ENCODE results near the gene TTLL9.

Gene TTLL9

DNA sequence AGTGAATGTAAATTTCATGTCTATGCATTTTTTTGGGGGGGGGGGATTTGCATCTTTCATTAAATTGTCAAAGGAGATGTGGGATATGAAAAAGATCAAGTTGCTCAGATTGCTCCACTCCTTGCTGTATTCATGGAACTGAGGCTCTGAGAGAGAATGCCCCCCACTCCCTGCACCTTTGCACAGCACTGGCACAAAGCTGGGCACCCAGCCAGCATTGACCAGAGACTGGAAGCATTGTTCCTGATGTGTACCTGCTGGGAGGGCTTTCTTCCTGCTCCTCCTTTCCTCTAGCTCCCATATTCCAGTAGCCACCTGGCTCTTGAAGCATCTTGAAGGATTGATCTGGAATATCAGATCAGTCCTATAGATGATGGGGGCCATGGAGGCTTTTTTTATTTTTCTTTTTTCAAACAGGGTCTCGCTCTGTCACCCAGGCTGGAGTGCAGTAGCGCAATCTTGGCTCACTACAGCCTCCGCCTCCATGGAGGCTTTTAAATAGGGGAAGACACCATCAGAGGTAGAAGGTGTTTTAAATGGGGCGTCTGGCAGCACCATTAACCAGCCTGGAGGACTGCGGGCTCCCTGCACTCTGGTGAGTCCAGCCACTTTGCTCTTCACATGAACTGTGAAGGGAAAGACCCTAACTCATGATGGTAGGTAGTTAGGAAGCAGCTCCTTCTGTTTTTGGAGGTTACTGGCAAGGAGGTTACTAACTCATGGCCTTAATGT, 11.0 kb upstream of the TTLL9 start:
- H3K27ac ChIP-seq (ENCODE audit: insufficient read depth, low read depth, low read length, poor library complexity, severe bottlenecking) = no peak overlapping the region
- no peak overlapping the region for H3K4me3 ChIP-seq (ENCODE audit: insufficient read depth, low read depth, low read length)
- no peaks in the 10 kb centered on the region for H3K27me3 ChIP-seq (ENCODE audit: control insufficient read depth, insufficient read depth, low read length, poor library complexity, severe bottlenecking)
- H3K36me3 ChIP-seq (ENCODE audit: control insufficient read depth, insufficient read depth, low read length) = no peaks in the 10 kb centered on the region
- H3K9me3 ChIP-seq (ENCODE audit: control insufficient read depth, low read length) = no peaks in the 10 kb centered on the region
- peaks cover 20% of the 10 kb centered on the region for H3K4me1 ChIP-seq (ENCODE audit: control insufficient read depth, insufficient read depth, low read length)
- 93 to 94% methylated on average over 5 of the region's 5 CpGs for WGBS, 2 experiments

GRCh38 chr20:31859998-31860380, 10.4 kb upstream of the TTLL9 start:
- Histone ChIP-seq H3K4me3 (ENCODE audit: insufficient read depth, low read depth, low read length) (peak overlapping the region; percentile 59), H3K36me3 (ENCODE audit: control insufficient read depth, insufficient read depth, low read length) (no peaks in the 10 kb centered on the region), H3K27ac (ENCODE audit: insufficient read depth, low read depth, low read length, poor library complexity, severe bottlenecking) (no peak overlapping the region), H3K4me1 (ENCODE audit: control insufficient read depth, insufficient read depth, low read length) (peaks cover 20% of the 10 kb centered on the region), H3K27me3 (ENCODE audit: control insufficient read depth, insufficient read depth, low read length, poor library complexity, severe bottlenecking) (no peaks in the 10 kb centered on the region), H3K9me3 (ENCODE audit: control insufficient read depth, low read length) (no peaks in the 10 kb centered on the region)
- WGBS, 2 experiments = 85 to 88% methylated on average over 7 of the region's 7 CpGs

- no peaks in the 10 kb centered on the region for H3K9me3 ChIP-seq (ENCODE audit: control insufficient read depth, low read length)
- peaks cover 20% of the 10 kb centered on the region for H3K4me1 ChIP-seq (ENCODE audit: control insufficient read depth, insufficient read depth, low read length)
- peak overlapping the region; percentile 59 for H3K4me3 ChIP-seq (ENCODE audit: insufficient read depth, low read depth, low read length)
- 6% methylated on average over 15 of the region's 15 CpGs for WGBS, 2 experiments
- no peaks in the 10 kb centered on the region for H3K27me3 ChIP-seq (ENCODE audit: control insufficient read depth, insufficient read depth, low read length, poor library complexity, severe bottlenecking)
- H3K27ac ChIP-seq (ENCODE audit: insufficient read depth, low read depth, low read length, poor library complexity, severe bottlenecking) = peak overlapping the region; percentile 65
- no peaks in the 10 kb centered on the region for H3K36me3 ChIP-seq (ENCODE audit: control insufficient read depth, insufficient read depth, low read length)
Measured at GRCh38 chr20:31860390-31861134, 9.9 kb upstream of the TTLL9 start.

- H3K27ac ChIP-seq (ENCODE audit: insufficient read depth, low read depth, low read length, poor library complexity, severe bottlenecking) = peak overlapping the region; percentile 65
- no peaks in the 10 kb centered on the region for H3K27me3 ChIP-seq (ENCODE audit: control insufficient read depth, insufficient read depth, low read length, poor library complexity, severe bottlenecking)
- H3K4me3 ChIP-seq (ENCODE audit: insufficient read depth, low read depth, low read length) = peak overlapping the region; percentile 59
- 0 to 1% methylated on average over 20 of the region's 20 CpGs for WGBS, 2 experiments
- peaks cover 20% of the 10 kb centered on the region for H3K4me1 ChIP-seq (ENCODE audit: control insufficient read depth, insufficient read depth, low read length)
- no peaks in the 10 kb centered on the region for H3K36me3 ChIP-seq (ENCODE audit: control insufficient read depth, insufficient read depth, low read length)
- H3K9me3 ChIP-seq (ENCODE audit: control insufficient read depth, low read length) = no peaks in the 10 kb centered on the region
Measured at GRCh38 chr20:31861135-31861384, 9.4 kb upstream of the TTLL9 start.

DNA sequence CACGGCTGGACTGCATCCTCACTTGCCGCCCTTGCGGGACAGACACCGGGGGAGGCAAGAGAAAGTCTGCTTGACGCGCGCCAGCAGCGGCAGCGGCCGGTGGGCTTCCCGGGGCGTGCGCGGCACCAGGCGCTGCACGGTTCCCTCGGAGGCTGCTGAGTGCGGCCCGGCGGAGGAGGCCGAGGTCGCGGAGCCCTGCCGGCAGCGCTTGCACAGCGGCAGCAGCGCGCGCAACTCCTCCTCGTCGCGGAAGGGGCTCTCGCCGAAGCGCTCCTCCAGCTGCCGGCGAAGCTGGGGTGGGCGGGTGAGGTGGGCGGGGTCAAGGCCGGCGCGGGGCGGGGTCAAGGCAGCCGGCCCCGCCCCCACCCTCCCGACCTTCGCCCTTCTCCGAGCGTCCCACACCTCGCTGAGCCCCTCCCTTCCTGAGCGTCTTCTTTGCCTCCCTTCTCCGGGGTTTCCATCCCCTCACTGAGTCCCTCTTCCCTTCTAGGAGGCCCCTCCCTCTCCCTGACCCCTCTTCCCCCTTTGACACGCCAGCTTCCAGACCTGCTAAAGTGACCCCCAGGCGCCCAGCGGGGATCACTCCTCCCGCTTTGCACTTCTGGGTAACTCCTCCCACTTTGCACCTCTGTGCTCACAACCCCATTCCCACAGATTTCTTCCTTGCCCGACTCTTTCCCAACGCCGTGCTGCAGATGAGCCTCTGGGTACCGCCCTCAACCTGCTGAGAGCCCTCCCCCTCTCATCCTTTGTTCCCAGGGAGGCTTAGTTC, 8.9 kb upstream of the TTLL9 start:
- Histone ChIP-seq H3K4me1 (ENCODE audit: control insufficient read depth, insufficient read depth, low read length) (peaks cover 20% of the 10 kb centered on the region), H3K9me3 (ENCODE audit: control insufficient read depth, low read length) (no peaks in the 10 kb centered on the region), H3K4me3 (ENCODE audit: insufficient read depth, low read depth, low read length) (peak overlapping the region; percentile 59), H3K36me3 (ENCODE audit: control insufficient read depth, insufficient read depth, low read length) (no peaks in the 10 kb centered on the region), H3K27me3 (ENCODE audit: control insufficient read depth, insufficient read depth, low read length, poor library complexity, severe bottlenecking) (no peaks in the 10 kb centered on the region), H3K27ac (ENCODE audit: insufficient read depth, low read depth, low read length, poor library complexity, severe bottlenecking) (peak overlapping the region; percentile 72)
- 0 to 1% methylated on average over 60 of the region's 60 CpGs for WGBS, 2 experiments

- 28 to 36% methylated on average over 5 of the region's 5 CpGs for WGBS, 2 experiments
- Histone ChIP-seq H3K36me3 (ENCODE audit: control insufficient read depth, insufficient read depth, low read length) (no peaks in the 10 kb centered on the region), H3K4me1 (ENCODE audit: control insufficient read depth, insufficient read depth, low read length) (peaks cover 20% of the 10 kb centered on the region), H3K27me3 (ENCODE audit: control insufficient read depth, insufficient read depth, low read length, poor library complexity, severe bottlenecking) (no peaks in the 10 kb centered on the region), H3K27ac (ENCODE audit: insufficient read depth, low read depth, low read length, poor library complexity, severe bottlenecking) (peak overlapping the region; percentile 72), H3K4me3 (ENCODE audit: insufficient read depth, low read depth, low read length) (peak overlapping the region; percentile 59), H3K9me3 (ENCODE audit: control insufficient read depth, low read length) (no peaks in the 10 kb centered on the region)
Measured at GRCh38 chr20:31862157-31862470, 8.3 kb upstream of the TTLL9 start.

- H3K27ac ChIP-seq (ENCODE audit: insufficient read depth, low read depth, low read length, poor library complexity, severe bottlenecking) = no peak overlapping the region
- H3K9me3 ChIP-seq (ENCODE audit: control insufficient read depth, low read length) = no peaks in the 10 kb centered on the region
- H3K4me3 ChIP-seq (ENCODE audit: insufficient read depth, low read depth, low read length) = no peak overlapping the region
- no peaks in the 10 kb centered on the region for H3K27me3 ChIP-seq (ENCODE audit: control insufficient read depth, insufficient read depth, low read length, poor library complexity, severe bottlenecking)
- 95% methylated on average over 8 of the region's 8 CpGs for WGBS, 2 experiments
- H3K36me3 ChIP-seq (ENCODE audit: control insufficient read depth, insufficient read depth, low read length) = no peaks in the 10 kb centered on the region
- peaks cover 20% of the 10 kb centered on the region for H3K4me1 ChIP-seq (ENCODE audit: control insufficient read depth, insufficient read depth, low read length)
Measured at GRCh38 chr20:31862506-31862905, 7.9 kb upstream of the TTLL9 start.

- WGBS, 2 experiments = 88 to 94% methylated on average over 8 to 9 of the region's 9 CpGs
- H3K4me3 ChIP-seq (ENCODE audit: insufficient read depth, low read depth, low read length) = no peak overlapping the region
Measured at GRCh38 chr20:31863296-31864085, 6.9 kb upstream of the TTLL9 start.

DNA sequence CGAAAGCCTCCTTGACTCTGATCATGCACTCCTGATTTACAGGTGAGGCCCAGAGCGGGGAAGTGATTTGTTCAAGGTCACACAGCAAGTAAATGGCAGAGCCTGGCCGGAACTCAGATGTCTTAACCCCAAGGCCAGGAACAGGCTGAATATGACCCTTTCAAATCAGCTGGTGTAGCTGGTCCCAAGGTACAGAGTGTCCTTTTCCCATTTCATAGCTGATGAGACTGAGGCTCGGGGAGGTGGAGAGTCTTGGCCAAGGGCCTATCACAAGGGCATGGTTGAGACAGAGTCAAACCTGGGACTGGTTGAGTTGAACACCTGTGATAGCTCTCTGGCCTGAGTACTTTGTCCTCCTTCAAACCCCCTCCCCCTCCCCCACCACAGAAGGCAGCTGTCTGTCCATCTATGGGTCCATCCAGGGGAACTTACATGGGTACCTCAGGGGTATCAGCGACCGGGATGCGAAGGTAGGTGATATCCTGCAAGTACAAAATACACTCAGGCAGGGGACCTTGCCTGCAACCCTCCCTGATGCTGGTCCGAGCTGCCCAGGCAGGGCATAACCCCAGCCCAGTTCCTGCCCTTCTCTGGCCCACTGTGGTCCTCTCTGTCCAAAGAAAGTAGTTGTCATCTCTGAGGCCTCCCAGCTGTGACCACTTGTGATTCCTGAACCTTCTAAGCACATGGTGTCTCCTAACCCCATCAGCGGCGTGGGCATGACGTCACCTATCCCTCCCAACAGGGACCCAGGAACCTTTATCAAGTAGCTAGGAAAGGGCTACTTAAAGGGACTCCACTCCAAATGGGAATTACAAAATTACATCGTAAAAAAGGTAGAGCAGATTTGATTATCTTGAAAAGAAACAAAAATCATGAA, 5.7 kb upstream of the TTLL9 start:
- Histone ChIP-seq H3K4me1 (ENCODE audit: control insufficient read depth, insufficient read depth, low read length) (peaks cover 25% of the 10 kb centered on the region), H3K27ac (ENCODE audit: insufficient read depth, low read depth, low read length, poor library complexity, severe bottlenecking) (no peak overlapping the region), H3K9me3 (ENCODE audit: control insufficient read depth, low read length) (no peaks in the 10 kb centered on the region), H3K27me3 (ENCODE audit: control insufficient read depth, insufficient read depth, low read length, poor library complexity, severe bottlenecking) (peaks cover 14% of the 10 kb centered on the region), H3K36me3 (ENCODE audit: control insufficient read depth, insufficient read depth, low read length) (no peaks in the 10 kb centered on the region), H3K4me3 (ENCODE audit: insufficient read depth, low read depth, low read length) (no peak overlapping the region)
- WGBS, 2 experiments = 93 to 94% methylated on average over 11 to 12 of the region's 12 CpGs

More at GRCh38 chr20:31863296-31864085, 6.9 kb upstream of the TTLL9 start:
- H3K9me3 ChIP-seq (ENCODE audit: control insufficient read depth, low read length) = no peaks in the 10 kb centered on the region
- H3K36me3 ChIP-seq (ENCODE audit: control insufficient read depth, insufficient read depth, low read length) = no peaks in the 10 kb centered on the region
- H3K4me1 ChIP-seq (ENCODE audit: control insufficient read depth, insufficient read depth, low read length) = peaks cover 20% of the 10 kb centered on the region
- no peak overlapping the region for H3K27ac ChIP-seq (ENCODE audit: insufficient read depth, low read depth, low read length, poor library complexity, severe bottlenecking)
- peaks cover under 1% of the 10 kb centered on the region for H3K27me3 ChIP-seq (ENCODE audit: control insufficient read depth, insufficient read depth, low read length, poor library complexity, severe bottlenecking)
